Activated T-helper 1 cell treated with anti-CD3 and anti-CD28 coated beads, Interleukin-12 subunit alpha, Interleukin-12 subunit beta, Interleukin-2, Interleukin-4 antibody, amounts not matched to agents 30 ng/mL and 10 ng/mL and 1 ng/mL, durations not matched to agents 14 hours and 24 hours and 36 hours (primary cell): ENCODE data around the gene MCAM. TPM values are rescaled to one million over a fixed set of nuclear protein-coding genes. Genes with fewer than 3 reads are reported as not detected.

Experiments
- DNase-seq: peaks from one replicate; pipeline ENCODE4 v3.0.0; 2021; ENCODE audit warnings: low spot score
- H3K27ac Mint-ChIP-seq: one replicate; pipeline ENCODE4 v1.8.0; 2021; ENCODE audit warnings: mild to moderate bottlenecking, mixed read lengths
- H3K27me3 Mint-ChIP-seq: one replicate; pipeline ENCODE4 v1.8.0; 2022; ENCODE audit warnings: mild to moderate bottlenecking, moderate library complexity, mixed read lengths; ENCODE audit not compliant: insufficient read depth
- H3K36me3 Mint-ChIP-seq: one replicate; pipeline ENCODE4 v1.8.0; 2021; ENCODE audit warnings: low read depth, mixed read lengths
- H3K4me1 Mint-ChIP-seq: one replicate; pipeline ENCODE4 v1.8.0; 2021; ENCODE audit warnings: low read depth, mixed read lengths
- H3K4me3 Mint-ChIP-seq: one replicate; pipeline ENCODE4 v1.8.0; 2021; ENCODE audit warnings: mild to moderate bottlenecking, moderate library complexity, mixed read lengths
- H3K9me3 Mint-ChIP-seq: one replicate; pipeline ENCODE4 v1.8.0; 2021; ENCODE audit warnings: mixed read lengths
- intact Hi-C: fragments of 100-400 bp; cut with micrococcal nuclease; formaldehyde crosslinking; loops from one replicate; pipeline ENCODE4 v1.15.1; 2024
- total RNA-seq: library from RNA; stranded (reverse); gene quantifications from 2 replicates; pipeline ENCODE4 v1.2.3, GENCODE V29; 2022

MCAM gene, protein sequence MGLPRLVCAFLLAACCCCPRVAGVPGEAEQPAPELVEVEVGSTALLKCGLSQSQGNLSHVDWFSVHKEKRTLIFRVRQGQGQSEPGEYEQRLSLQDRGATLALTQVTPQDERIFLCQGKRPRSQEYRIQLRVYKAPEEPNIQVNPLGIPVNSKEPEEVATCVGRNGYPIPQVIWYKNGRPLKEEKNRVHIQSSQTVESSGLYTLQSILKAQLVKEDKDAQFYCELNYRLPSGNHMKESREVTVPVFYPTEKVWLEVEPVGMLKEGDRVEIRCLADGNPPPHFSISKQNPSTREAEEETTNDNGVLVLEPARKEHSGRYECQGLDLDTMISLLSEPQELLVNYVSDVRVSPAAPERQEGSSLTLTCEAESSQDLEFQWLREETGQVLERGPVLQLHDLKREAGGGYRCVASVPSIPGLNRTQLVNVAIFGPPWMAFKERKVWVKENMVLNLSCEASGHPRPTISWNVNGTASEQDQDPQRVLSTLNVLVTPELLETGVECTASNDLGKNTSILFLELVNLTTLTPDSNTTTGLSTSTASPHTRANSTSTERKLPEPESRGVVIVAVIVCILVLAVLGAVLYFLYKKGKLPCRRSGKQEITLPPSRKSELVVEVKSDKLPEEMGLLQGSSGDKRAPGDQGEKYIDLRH
- 6.0 and 6.6 TPM in 2 replicates for total RNA-seq

DNA sequence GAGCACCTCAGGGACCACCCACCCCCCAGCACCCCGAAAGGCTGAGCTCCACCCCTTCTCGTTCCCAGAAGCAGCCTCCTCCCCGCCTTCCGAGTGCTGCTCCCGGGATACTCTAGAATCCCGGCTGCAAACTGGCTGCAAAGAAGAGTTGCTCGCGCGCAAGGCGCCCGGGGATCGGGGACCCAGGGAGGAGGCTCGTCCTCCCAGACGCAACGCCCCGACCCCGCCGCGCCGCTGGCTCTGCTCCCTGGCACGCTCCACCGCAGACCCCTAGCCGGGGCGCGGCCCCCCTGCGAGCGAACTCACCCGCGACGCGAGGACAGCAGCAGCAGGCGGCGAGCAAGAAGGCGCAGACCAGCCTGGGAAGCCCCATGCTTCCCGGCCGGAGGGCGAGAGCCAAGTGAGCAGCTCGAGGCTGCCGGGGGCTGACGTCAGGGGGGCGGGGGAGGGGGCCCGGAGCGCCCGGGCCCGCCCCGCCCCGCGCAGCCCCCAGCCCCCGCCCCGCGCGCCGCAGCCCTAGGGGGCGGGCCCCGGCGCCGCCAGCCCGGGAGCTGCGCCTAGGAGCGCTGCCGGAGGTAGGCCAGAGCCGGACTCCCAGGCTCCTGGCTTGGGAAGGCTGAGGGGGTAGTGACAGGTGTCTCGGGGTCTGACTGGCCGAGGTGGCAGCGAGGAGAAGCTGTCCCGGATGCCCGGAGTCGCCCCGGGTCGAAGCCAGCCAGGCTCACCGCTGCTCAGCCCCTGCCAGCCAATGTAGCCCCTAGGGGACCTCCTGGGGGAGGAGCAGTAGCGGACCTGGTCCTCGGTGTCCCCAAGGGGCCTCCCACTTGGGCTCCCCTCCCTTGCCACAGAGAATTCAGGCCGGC lies at the start of gene MCAM:
Gene MCAM (minus strand): TSS at position 402 of the 863 bp plus-strand sequence. CDS start 29 bp downstream, at position 373.
- Mint-ChIP-seq H3K4me3 (peak within 1 kb of the TSS; percentile 63), H3K36me3 (no peaks in the 10 kb centered on the region), H3K27me3 (peaks cover 31% of the 10 kb centered on the region), H3K9me3 (no peaks in the 10 kb centered on the region), H3K27ac (no peak within 1 kb of the TSS), H3K4me1 (peaks cover 18% of the 10 kb centered on the region)
- no peak for DNase-seq
- intact Hi-C loops: no loop called here

DNA sequence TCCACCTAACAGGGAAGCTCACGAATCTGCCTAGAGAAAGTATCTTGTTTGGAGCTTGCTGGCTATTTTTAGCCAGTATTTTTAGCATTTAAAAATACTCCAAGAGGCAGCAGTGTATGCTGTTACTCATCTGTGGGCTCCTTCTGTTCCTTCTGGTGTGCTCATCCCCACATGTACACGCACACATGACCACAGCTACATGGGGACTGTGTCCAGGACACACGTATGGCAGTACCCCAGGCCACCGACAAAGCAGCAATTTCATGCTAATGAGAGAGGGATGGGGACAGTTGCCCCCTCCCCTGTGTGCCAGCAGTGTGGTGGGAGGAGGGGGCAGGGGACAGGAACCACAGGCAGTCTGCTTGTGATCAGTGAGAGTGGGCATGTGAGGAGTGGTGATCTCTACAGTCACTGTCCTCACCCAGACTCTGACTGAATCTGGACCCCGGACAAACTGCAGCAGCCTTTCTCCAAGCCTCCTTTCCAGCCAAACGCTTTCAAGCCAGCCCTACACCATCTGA lies 48.2 kb upstream of the MCAM start:
- no peaks in the 10 kb centered on the region for H3K36me3 Mint-ChIP-seq
- intact Hi-C loops: loop anchor here (10.0 kb wide), 1 partner anchor 360 kb away; the partner anchor contains the start of gene NECTIN1
- no peak overlapping the region for H3K4me3 Mint-ChIP-seq
- no peak for DNase-seq
- H3K27me3 Mint-ChIP-seq: peaks cover 61% of the 10 kb centered on the region
- no peaks in the 10 kb centered on the region for H3K9me3 Mint-ChIP-seq
- no peak overlapping the region for H3K27ac Mint-ChIP-seq
- H3K4me1 Mint-ChIP-seq: peaks cover 12% of the 10 kb centered on the region

DNA sequence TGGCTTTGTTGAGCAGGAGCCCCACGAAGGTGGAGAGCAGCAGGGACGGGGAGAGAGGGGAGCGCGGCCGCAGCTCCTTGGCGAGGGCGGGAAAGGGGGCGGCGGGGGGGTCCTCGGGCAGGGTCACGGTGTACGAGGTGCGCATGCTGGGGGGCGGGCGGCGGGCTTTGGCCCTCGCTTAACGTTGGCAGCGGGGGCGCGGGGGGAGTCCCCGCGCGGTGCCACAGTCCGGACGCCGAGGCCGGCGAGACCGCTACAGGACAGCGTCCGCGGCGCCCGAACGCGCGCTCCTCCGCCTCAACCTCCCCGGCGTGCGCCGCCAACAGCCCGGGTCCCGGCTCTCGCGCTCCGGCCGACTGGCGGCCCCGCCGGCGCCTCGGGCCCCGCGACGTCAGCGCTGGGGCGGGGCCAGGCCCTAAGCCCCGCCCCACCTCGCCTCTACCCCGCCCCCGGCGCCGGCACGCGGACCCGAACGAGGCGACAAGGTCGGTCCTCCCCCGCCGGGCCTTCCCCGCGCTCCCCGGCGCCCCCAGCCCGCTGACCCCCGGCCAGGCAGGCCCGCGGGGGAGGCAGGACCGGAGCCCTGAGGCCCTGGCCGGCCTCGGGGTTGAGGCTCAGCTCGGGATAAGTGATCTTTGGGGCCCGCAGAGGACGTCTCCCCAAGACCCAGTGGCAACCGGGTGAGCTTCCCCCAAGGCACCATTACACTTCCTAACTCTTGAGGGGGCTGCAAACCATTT lies 47.1 kb upstream of the MCAM start:
- no peaks in the 10 kb centered on the region for H3K9me3 Mint-ChIP-seq
- DNase-seq: peak; percentile 58
- intact Hi-C loops: loop anchor here (1.0 to 10.0 kb wide), 2 partner anchors 17 to 361 kb away; partner anchors contain the start of genes NECTIN1 and USP2
- H3K4me1 Mint-ChIP-seq: peaks cover 20% of the 10 kb centered on the region
- no peaks in the 10 kb centered on the region for H3K36me3 Mint-ChIP-seq
- H3K4me3 Mint-ChIP-seq: no peak overlapping the region
- H3K27me3 Mint-ChIP-seq: peaks cover 53% of the 10 kb centered on the region
- no peak overlapping the region for H3K27ac Mint-ChIP-seq

DNA sequence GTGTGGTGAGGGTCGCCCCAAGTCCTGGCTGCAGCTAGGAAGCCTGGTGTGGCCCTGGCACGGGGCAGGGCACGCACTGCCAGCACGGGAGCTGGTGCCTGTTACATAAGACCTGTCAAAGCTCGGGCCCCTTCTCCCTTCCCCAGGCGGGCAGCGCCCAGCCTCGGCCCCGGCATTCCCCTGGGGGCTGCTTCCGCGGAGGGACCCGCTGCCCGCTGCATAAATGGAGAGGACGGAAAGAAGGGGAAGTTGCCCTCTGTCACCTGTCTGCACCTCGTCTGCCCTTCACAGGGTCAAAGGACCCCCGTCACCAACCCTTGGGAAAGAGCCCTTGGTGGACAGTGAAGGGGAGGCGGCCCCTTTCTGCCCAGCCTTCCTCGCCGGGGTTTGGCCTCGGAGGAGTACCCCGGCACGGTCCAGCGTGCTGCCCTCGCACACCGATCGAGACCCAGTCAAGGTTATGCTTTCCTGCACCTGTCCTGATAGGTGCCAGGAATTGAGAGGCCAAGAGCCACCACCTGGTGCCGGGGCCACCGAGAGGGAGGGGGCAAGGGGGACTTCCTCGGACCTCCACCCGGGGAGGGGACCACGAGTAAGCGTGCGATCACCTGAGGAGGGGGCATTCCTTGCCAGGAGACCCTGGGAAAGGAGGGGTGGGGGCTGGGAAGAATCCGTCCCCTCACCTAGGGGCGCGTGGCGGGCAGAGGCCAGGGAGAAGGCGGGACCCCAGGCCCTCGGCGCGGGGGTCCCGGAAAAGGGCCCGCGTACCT lies 46.3 kb upstream of the MCAM start:
- Mint-ChIP-seq H3K27me3 (peaks cover 56% of the 10 kb centered on the region), H3K4me1 (peaks cover 20% of the 10 kb centered on the region), H3K4me3 (no peak overlapping the region), H3K9me3 (no peaks in the 10 kb centered on the region), H3K27ac (no peak overlapping the region), H3K36me3 (no peaks in the 10 kb centered on the region)
- intact Hi-C loops: loop anchor here (10.0 kb wide), 1 partner anchor 362 kb away; the partner anchor contains the start of gene NECTIN1
- DNase-seq: no peak

DNA sequence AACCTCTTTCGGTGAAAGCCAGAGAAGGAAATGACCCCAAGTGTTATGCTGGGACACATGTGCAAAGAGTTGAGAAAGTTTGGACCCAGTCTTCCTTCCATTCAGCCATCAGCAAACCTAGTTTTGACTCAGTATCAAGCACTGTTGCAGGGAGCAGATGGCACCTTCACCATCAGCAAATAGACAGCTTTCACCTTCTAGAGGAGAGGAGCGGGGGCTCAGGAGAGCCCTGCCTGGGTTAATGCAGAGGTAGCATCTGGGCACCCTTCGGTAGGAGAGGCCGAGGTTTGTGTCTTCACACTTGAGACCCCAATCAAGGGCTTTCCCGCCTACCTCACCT lies 45.8 kb upstream of the MCAM start:
- H3K4me1 Mint-ChIP-seq: peaks cover 20% of the 10 kb centered on the region
- no peak overlapping the region for H3K27ac Mint-ChIP-seq
- H3K27me3 Mint-ChIP-seq: peaks cover 56% of the 10 kb centered on the region
- H3K36me3 Mint-ChIP-seq: no peaks in the 10 kb centered on the region
- H3K4me3 Mint-ChIP-seq: no peak overlapping the region
- no peak for DNase-seq
- no peaks in the 10 kb centered on the region for H3K9me3 Mint-ChIP-seq
- intact Hi-C loops: loop anchor here (10.0 kb wide), 1 partner anchor 362 kb away; the partner anchor contains the start of gene NECTIN1

DNA sequence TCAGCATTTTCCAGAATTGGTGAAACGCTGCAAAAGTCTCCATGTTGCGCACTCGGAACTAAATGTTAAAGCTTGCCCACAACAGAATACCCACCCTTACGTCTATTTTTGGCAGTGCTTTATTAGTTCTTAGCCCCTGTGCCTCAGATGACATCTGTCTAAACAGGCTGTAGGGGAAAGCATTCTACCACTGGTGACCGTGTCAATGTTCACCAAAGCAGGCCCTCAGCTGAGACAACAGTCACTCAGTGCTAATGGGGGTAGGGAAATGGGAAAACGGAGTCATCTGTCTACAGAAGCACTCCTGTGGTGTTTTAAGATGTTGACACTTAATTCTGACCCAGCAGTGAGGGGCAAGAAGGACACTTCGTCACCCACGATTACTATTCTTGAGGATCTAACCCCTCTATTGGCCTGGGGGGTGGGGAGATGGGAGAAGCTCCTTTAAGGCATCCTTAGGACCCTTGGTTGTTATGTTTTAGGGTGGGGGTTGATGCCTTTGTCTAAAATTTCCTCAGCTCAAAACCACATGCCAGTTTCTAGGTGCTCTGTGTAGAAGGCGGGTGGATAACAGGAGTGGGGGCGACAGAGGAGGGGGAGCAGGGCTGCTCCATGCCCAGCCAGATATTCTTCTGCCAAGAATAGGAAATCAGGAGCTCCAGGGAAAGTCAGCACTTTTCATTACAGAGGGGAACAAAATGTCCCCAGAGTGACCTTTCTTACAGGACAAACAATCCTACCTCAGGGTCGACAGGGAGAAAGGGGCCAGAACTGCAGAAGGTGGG lies 45.2 kb upstream of the MCAM start:
- intact Hi-C loops: loop anchor here (10.0 kb wide), 1 partner anchor 363 kb away; the partner anchor contains the start of gene NECTIN1
- Mint-ChIP-seq H3K4me1 (peaks cover 20% of the 10 kb centered on the region), H3K9me3 (no peaks in the 10 kb centered on the region), H3K36me3 (no peaks in the 10 kb centered on the region), H3K27me3 (peaks cover 59% of the 10 kb centered on the region), H3K27ac (no peak overlapping the region), H3K4me3 (no peak overlapping the region)
- DNase-seq: no peak

DNA sequence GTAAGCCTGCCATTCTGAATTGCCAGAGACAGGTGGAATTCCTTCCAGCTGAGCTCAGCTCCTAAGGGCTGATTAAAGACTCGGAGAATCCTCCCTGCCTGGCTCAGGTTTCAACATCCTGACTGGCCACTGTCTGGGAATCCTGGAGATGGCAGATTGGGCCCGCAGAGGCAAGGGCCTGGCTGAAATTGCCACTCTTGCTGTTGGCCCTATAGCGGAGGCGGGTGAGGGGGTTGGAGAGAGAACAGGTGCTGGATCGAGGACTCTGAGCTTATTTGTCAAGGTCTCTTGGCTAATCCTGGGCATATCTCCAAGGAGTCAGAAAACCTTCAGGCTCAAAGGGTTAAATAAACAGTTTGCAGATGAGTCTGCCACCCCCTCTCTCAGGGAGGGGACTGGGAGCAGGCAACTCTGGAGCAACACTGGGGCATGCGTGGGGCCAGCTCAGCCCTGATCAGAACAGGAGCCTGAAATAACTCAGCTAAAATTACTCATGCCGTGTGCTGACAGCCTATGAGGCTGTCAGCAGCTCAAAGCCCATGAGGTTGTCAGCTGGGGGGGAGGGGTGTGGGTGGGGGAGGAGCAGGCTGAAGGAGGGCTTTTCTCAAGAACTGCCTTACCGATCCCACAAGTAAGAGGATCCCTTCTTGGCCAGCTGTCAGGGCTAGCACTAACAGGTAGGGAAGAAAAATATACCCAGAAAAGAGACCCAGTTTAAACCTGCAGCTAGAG lies 44.3 kb upstream of the MCAM start:
- Mint-ChIP-seq H3K27me3 (peaks cover 57% of the 10 kb centered on the region), H3K4me3 (no peak overlapping the region), H3K36me3 (no peaks in the 10 kb centered on the region), H3K4me1 (peaks cover 25% of the 10 kb centered on the region), H3K27ac (no peak overlapping the region), H3K9me3 (no peaks in the 10 kb centered on the region)
- no peak for DNase-seq
- intact Hi-C loops: loop anchor here (10.0 kb wide), 1 partner anchor 364 kb away; the partner anchor contains the start of gene NECTIN1

DNA sequence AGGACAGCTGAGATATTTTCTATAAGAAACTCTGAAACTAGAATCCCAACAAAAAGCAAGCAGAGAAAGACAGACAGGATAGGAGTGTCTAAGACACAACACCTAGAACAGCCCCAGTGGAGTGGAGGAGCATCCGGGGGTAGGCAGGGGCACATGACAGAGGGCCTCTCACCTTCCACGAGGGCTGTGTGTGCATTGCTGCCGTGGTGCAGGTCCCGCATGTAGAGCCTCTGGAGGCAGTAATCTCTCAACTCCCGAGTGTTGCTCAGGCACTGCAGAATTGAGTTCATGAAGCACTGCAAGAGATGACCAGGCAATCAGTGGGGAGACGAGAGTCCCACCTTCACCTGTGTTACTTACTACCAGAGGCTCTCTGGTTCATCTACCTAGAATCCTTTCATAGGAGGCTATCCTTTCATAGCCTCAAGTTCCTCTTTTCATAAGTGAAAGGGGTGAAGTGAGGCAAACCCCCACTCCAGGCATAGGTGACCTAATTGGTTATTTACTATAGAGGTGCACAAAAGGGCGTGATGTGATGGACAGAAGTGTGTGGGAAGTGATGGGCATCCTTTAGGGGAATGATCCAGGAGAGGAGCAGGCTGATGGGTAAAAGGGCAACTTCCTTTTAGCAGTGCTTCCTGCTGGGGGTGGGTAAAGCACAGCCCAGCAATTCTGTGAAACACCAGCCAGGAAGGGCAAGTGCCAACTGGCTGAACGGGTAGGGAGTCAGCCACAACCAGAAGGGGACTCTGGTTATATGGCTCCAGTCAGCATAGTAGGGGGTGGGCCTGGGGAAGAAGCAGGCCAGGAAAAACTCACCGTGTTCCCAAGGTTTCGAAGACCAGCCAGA lies 42.7 kb upstream of the MCAM start:
- H3K27me3 Mint-ChIP-seq: peaks cover 56% of the 10 kb centered on the region
- no peaks in the 10 kb centered on the region for H3K36me3 Mint-ChIP-seq
- no peak overlapping the region for H3K4me3 Mint-ChIP-seq
- peaks cover 26% of the 10 kb centered on the region for H3K4me1 Mint-ChIP-seq
- no peak overlapping the region for H3K27ac Mint-ChIP-seq
- DNase-seq: no peak
- intact Hi-C loops: loop anchor here (10.0 kb wide), 1 partner anchor 365 kb away; the partner anchor contains the start of gene NECTIN1
- H3K9me3 Mint-ChIP-seq: no peaks in the 10 kb centered on the region

DNA sequence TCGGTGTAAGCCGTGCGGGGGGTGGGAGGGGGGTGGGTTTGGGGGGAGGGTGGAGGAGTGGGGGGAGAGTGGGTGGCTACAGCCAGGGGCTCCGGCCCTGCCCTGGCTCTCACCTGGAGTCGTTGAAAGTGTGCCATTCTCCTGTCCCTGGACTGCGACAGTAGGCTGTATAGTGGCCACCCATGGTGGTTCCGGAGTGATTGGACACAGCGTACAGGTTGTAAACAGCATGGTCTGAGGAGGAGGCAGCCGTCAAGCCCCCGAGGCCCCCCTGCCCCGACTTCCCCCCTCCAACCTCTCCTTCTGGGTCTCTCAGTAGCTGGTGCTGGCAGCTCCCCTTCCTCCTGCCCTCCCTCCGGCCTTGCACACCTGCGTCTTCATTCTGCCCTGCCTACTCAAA lies 40.1 kb upstream of the MCAM start:
- Mint-ChIP-seq H3K4me3 (peak overlapping the region; percentile 75), H3K27me3 (peaks cover 59% of the 10 kb centered on the region), H3K36me3 (no peaks in the 10 kb centered on the region), H3K27ac (peak overlapping the region; percentile 34), H3K4me1 (peaks cover 22% of the 10 kb centered on the region), H3K9me3 (no peaks in the 10 kb centered on the region)
- intact Hi-C loops: loop anchor here (2.0 kb wide), 1 partner anchor 18 kb away; no protein-coding TSS in a partner anchor
- DNase-seq: no peak
